ENCODE measurements around the gene SLC30A4.
"Not testable (repeated sequence)": the region's sequence is repeated elsewhere in the genome, so short reads cannot be mapped to it uniquely, and the experiment has no call there.

SLC30A4 gene

DNA sequence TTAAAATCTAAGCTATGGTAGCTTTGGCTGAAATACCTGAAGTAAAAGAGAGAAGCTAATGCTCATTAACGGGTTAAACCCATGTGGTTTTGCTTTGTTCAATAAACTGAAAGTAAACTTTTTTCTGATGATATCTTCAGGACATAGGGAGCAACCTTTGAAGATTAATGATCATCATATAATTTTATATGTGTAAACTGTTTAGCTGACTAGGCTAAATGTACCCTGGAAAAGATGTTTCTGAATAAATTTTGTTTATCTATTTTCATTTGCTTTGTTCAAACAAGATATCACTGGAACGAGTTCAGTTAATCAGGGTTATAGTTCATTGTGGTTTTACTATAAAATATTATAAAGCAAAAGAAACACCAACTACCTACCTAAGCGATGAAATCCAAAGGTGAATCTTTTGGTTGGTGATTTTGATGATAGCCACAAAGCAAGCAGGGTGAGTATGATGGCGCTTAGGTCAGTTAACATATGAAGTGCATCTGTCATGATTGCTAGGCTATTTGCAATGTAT, 11.7 kb downstream of the SLC30A4 start:
- DNase-seq (ENCODE audit: low read depth, low spot score): no peak

- DNase-seq (ENCODE audit: low read depth, low spot score): not testable (repeated sequence)
These were observed 15.4 kb downstream of the SLC30A4 start for GRCh38 chr15:45507143-45507542.

GRCh38 chr15:45499426-45499825, 23.1 kb downstream of the SLC30A4 start:
- no peak for DNase-seq (ENCODE audit: low read depth, low spot score)

GRCh38 chr15:45498701-45499100, 23.9 kb downstream of the SLC30A4 start:
- no peak for DNase-seq (ENCODE audit: low read depth, low spot score)

- no peak for DNase-seq (ENCODE audit: low read depth, low spot score)
These were observed 25.3 kb downstream of the SLC30A4 start for GRCh38 chr15:45497261-45497660.

DNA sequence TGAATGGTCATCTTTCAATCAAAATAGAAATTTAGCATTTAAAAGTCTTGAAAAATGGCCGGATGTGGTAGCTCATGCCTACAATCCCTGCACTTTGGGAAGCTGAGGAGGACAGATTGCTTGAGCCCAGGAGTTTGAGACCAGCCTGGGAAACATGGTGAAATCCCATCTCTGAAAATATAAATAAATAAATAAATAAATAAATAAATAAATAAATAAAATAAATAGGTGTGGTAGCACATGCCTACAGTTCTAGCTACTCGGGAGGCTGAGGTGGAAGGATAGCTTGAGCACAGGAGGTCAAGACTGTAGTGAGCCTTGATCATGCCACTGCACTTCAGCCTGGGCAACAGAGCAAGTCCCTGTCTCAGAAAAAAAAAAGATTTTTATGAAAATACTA, 25.9 kb downstream of the SLC30A4 start:
- no peak for DNase-seq (ENCODE audit: low read depth, low spot score)

DNA sequence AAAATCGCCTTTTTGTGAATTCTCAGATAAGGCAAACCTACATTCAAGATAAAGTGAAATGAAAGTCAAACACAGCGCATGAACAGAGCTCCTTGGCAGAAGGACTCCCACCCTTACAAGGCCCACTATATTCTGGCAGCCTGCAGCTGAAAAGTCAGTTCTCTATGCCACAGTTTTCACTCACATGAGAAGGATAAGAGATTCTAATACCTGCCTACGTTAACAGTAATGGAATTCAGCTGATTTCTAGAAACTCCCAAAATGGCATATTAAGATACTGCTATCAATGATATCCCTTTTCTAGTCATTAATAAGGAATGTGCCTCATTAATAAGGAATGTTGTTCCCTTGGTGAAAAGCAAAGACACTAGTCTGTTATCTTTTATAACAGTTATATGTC, 27.0 kb downstream of the SLC30A4 start:
- DNase-seq (ENCODE audit: low read depth, low spot score): no peak

DNA sequence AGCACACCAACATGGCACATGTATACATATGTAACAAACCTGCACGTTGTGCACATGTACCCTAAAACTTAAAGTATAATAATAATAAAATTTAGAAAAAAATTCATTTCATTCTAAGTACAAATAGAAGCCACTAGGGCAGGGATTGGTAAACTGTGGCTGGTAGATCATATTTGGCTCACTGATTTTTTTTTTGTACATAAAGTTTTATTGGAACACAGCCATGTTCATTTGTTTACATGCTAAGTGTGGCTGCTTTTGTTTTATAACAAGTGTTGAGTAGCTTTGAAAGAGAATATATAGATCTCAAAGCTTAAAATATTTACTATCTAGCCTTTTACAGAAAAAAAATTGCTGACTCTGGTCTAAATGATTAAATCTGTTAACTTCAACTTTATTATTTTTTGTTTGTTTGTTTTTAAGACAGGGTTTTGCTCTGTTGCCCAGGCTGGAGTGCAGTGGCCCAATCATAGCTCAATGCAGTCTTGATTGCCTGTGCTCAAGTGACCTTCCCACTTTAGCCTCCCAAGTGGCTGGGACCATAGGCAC, 32.8 kb downstream of the SLC30A4 start:
- DNase-seq (ENCODE audit: low read depth, low spot score): no peak

DNA sequence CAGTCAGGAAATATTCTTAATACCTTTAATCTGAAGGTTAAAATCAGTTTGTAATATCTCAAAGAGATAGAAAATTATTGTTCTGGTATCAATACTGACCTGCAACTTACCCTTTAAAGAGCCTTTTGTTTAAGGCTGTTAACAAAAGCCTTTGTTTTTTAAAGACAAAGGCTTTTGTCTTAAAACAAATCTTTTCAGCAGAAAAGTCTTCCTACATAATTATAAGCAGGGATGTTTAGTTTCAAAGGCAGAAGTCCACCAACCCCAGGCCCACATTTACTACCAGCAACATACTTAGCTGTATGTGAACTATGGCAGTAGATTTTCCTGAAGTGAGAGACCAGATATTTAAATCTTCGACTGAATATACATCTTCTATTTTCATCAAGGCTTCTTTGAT, 36.2 kb downstream of the SLC30A4 start:
- DNase-seq (ENCODE audit: low read depth, low spot score): no peak

- no peak for DNase-seq (ENCODE audit: low read depth, low spot score)
These were observed 41.4 kb downstream of the SLC30A4 start for GRCh38 chr15:45481135-45481534.

- DNase-seq (ENCODE audit: low read depth, low spot score): no peak
These were observed 46.1 kb downstream of the SLC30A4 start for GRCh38 chr15:45476410-45476809.

DNA sequence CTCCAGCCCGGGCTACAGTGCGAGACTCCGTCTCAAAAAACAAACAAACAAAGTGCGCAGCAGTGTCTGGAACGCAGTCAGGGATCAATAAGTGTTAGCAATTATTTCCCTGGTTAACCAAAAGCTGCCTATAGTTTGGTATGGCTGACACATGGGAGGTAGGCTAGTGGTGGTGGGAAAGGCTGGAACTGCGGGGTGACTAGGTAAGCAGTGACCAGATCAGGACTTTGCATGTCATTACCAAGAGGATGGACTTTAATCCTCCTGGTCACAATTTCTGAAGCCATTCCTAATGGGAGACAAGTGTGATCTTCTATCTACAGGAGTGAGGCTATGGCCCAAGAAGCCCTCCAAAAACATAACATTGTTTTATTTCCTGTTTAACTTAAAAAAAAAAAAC, 47.8 kb downstream of the SLC30A4 start:
- no peak for DNase-seq (ENCODE audit: low read depth, low spot score)

DNA sequence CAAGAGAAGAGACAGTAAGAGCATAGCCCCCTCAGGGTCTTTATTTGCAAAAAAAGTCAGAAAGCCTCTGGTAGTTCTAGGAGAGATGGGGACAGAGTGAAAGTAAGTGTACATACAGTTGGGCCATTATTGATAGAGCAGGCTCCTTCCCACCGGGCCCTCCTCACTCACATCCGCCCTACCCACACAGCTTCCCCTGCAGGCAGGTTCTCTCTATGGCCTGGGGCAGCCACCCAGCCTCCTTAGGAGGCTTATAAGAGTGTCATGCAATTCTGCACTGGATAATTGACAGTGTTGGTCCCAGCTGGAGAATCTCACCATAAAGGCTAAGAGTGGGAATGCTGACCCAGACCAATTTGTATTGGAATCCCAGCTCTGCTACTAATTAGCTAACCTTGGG, 49.5 kb downstream of the SLC30A4 start:
- DNase-seq (ENCODE audit: low read depth, low spot score): no peak

DNA sequence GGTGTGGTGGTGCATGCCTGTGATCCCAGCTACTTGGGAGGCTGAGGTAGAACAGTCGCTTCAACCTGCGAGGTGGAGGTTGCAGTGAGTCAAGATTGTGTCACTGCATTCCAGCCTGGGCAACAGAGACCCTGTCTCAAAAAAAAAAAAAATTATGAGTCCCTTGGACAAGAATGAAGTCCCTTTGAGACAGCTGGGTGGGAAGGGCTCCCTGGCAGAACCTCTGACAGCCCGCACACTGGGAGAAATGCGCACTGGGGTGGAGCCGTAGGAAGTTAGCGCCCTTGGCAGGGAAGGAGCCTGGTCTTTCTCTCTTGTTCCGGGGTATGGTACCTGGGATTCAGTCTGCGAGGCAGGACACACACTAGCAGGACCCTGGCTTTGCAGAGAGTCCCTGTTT, 51.4 kb downstream of the SLC30A4 start:
- no peak for DNase-seq (ENCODE audit: low read depth, low spot score)

- DNase-seq (ENCODE audit: low read depth, low spot score): no peak
These were observed 53.1 kb downstream of the SLC30A4 start for GRCh38 chr15:45469441-45469840.

- DNase-seq (ENCODE audit: low read depth, low spot score): no peak
These were observed 53.5 kb downstream of the SLC30A4 start for GRCh38 chr15:45469027-45469426.

DNA sequence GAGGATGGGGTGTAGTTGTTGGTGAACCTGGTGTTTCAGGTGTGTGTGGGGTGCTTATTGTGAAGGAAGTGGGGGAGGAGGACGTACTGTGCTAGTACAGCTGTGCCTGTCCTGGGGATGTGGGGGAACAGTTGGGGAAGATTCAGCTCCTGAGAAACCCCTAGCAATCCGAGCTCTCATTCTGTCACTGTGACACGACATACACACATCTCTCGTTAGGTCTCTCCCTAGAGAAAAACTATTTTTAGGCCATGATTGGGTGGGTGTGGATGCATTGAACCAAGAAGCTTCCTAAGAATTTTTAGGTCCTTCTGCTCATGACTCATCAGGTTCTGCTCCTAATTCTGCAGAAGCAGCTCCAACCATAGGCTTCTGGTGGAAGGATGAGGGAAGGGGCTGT, 54.3 kb downstream of the SLC30A4 start:
- no peak for DNase-seq (ENCODE audit: low read depth, low spot score)

GRCh38 chr15:45458746-45459403, 63.7 kb downstream of the SLC30A4 start:
- DNase-seq (ENCODE audit: low read depth, low spot score): no peak

- DNase-seq (ENCODE audit: low read depth, low spot score): no peak
These were observed 64.7 kb downstream of the SLC30A4 start for GRCh38 chr15:45457641-45458539.

DNA sequence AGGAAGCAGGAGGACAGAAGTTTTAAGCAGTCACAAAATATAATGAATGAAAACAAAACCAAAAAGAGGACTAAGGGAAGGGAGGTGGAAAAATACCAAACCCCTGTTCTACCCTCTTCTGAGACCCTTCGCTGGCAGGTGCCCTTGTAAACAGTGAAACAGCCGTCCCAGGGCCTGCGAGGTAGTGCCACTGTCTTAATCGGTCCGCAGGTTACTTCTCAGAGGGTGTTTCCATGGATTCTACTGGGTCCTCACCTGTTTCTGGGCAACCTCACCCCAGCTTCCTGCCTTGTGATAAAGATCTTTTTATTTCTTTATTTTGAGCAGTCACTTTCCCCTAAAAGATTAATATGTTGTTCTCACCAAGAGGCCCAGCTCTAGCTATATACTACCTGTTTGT, 65.3 kb downstream of the SLC30A4 start:
- no peak for DNase-seq (ENCODE audit: low read depth, low spot score)

- DNase-seq (ENCODE audit: low read depth, low spot score): no peak
These were observed 66.1 kb downstream of the SLC30A4 start for GRCh38 chr15:45456212-45457106.

- no peak for DNase-seq (ENCODE audit: low read depth, low spot score)
These were observed 67.7 kb downstream of the SLC30A4 start for GRCh38 chr15:45454814-45455213.
